Stimulated activated CD4-positive, alpha-beta T cell treated with anti-CD3 and anti-CD28 coated beads, TNF-alpha, amount 100 ng/mL, for 4 hours (primary cell): ENCODE results near the gene IGF1R.

Experiments used
- DNase-seq, 3 experiments: peaks; one replicate each; pipeline ENCODE4 v3.0.0-alpha.2; 2020; ENCODE audit warnings: low read depth in 3 of 3

The IGF1R gene

DNA sequence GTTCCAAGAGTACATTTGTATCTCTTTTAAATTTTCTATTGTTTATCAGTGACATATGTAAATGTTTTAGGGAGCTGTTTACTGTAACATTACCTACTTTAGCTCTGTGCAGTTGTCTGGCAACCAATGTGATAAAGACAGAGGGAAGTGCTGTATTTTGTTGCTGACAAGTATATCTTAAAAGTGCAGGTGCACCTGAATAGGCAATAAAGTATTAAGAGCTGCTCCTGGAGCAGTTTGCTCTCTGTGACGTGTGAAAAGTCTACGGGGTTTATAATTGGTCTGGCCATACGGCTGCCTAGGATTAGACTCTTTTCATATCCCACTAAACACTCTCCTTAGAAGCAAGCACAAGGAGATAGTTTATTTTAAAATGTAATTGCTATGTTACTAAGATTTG lies 178.3 kb downstream of the IGF1R start:
- DNase-seq, result no peak

DNA sequence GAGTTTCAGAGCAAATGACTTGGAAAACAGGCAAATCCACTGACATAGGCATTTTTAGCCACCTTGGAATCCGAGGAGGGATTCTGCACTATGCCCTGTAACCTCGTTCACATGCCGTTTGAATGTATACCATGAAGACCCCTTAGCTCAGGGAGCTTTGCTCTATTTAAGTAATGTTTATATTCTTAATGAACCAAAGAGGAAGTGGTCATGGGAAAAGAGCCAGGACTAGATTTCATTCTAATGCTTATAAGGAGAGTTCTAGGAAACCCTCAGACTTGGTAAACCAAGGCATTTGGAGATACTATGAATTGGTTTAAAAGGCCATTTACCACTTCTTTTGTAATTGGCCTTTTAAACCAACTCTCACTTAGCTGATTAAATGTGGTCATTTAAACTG lies 178.9 kb downstream of the IGF1R start:
- no peak for DNase-seq

- DNase-seq, result no peak
These were observed 181.8 kb downstream of the IGF1R start for GRCh38 chr15:98830034-98830634.

DNA sequence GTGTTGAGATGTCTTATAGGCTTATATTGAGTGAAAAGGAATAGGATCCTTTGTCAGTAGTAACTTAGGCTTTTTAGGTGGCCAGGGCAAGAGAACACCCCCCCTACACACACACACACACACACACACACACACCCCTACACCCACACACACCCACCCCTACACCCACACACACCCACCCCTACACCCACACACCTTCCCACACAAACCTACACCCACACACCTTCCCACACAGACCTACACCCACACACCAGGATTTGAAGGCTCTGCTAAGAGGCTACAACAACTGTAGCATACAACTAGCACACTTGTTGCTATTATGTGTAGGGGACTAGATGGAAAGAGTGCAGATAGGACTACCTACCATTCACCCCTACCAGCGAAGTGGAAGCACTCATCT lies 186.6 kb downstream of the IGF1R start:
- no peak for DNase-seq

GRCh38 chr15:98835876-98836275 lies 187.5 kb downstream of the IGF1R start:
- no peak for DNase-seq

GRCh38 chr15:98838387-98839259 lies 190.3 kb downstream of the IGF1R start:
- DNase-seq, result no peak

DNA sequence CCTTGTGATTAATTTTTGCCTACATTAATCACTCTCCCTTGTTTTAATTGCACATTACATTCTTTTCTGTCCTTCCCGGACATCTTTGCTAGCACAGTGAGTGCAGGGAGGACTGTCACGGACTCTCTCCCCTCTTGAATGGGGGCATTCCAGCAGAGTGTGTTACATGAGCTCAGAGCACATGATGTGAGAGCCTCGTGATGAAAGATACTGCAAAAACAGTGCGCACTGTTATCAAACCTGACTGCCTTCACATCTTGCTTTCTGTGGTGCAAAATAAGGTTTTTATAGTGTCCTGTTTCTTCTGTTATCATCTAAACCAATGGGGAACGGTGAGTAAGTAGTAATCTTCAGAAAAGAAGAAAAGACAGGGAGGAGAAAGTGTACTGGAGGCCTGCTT lies 191.7 kb downstream of the IGF1R start:
- no peak for DNase-seq

DNA sequence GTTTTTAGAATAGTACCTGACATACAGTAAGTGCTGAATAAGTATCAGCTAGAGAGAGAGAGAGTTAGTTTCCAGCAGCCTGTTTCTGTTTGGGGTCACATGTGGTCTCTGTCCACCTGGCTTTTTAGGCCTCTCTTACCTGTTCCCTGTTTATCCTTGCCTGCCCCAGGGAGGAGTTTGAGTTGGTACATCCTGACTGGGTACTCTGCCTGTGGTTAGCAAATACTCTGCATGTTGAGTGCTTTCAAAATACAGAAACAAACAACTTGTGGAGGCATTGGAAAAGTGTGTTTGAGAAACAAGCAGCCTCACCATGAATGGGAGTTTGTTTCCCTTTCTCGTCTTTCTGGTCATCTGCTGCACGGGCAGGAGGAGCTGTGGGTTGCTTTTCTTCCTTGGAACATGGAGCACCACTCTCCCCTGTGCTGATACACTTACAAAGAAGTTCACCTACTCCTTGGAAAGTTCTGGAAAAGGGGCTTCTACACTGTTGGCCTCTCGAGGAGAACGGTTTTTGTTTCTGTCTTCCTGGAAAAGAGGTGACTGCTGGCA lies 193.2 kb downstream of the IGF1R start:
- no peak for DNase-seq

DNA sequence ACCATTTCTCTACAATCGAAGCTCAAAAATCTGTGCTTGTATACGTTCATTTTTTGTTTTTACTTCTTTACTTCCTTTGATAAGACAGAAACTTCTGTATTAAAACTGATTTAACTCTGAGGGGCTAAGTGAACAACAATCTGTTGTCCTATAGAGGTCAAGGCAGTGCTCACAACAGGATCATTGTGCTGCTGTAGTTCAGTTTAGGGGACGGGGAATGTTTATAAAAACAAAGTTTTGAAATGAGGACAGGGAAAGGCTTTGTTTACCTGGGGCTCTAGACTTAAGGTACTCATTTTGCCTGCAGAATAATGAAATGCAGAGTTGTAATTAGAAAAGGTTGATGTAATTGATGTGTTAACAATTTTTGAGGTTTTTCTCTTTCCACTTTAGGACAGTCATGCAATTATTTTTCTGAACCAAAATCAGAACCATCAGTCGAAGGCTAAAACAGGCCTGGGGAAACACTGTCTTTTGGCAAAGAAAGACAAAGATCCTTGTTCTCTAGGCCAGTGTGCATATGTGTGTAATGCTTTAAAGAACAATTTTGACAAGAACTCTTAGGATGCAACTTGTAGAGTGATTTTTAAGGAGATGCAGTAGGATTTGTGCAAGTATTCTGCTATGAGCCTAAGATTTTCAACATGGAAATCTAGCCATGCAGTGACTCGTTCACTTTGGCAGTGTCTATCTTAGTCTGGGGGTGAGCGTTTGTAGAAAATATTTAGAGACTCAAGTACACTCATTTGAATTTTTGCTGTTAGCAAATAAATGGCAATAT lies 194.0 kb downstream of the IGF1R start:
- no peak for DNase-seq

DNA sequence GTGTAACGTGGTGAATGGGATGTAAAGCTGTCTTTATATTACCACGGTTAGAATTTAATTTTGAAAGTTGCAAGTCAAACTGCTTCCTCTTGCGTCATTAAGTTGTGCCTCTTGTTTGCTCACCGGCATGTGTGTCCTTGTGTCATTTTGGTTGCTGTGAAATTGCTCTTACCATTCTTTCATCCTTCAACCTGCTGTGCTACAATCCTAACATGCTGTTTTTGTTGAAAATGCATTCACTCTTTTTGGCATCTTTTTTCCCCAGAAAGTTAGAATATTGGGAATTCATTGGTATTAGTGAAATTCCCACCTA lies 194.6 kb downstream of the IGF1R start:
- no peak for DNase-seq

DNA sequence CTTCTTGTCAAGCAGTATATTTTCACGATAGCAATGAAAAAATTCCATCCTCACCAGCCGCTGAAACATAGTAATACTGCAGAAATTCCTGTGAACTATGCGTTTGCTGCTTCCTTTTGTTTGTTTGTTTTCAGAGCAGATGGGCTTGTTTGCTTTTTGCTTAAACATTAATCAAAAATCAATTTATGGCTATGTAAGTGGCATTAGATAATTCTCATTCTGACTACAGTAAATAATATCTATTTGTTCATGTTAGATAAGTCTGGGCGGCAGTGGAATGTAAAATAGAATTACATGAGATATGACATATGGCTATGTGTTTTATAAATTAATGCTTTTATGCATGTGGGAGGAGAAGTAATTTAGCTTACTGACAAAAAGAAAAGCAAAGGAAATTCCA lies 195.5 kb downstream of the IGF1R start:
- DNase-seq, result no peak

DNA sequence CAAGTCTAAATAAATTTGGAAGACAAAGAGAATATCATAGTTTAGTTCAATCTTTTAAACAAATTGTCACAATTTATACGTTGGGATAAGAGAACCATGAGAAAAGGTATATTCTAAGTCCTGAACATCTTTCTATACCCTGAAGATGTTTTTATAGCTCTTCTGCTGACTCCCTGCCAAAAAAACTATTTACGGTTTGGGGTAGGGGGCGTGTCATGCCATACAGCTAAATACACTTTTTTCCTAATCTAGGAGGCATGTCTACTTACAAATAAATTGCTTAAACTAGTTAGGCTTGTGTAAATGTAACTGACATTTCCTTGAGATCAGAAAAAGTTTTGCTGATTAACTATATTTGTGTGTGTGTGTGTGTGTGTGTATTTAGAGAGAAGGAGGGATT lies 195.9 kb downstream of the IGF1R start:
- DNase-seq, result no peak

DNA sequence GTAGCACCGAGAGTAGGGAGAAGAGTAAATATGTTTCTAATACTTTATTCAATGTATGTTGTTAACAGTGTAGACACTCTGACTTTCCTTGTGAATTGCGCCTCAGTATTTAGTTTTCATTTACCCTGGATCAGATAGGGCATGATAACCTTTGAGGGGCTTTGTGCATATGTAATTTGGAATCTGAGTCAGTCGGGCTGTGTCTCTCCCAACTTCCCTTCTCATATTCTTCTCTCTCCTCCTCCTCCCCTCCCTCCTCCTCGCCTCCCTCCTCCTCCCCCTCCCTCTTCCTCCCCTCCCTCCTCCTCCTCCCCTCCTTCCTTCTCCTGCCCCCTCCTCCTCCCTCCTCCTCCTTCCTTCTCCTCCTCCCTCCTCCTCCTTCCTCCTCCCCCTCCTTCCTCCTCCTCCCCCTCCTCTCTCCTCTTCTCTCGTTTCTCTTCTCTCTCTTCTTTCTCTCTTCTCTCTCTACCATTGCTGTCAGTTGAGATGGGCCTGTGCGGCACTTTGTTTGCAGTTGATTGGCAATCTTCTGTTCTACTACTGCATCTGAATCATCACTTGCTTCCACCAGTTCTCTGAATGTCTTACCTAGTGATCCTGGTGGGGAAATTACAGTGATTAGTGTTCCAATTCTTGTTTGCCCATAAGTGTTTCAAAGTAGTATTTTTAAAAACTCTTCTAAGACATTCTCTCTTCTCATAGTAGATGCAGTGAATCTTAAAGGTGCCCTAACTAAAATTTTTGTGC lies 197.0 kb downstream of the IGF1R start:
- no peak for DNase-seq

DNA sequence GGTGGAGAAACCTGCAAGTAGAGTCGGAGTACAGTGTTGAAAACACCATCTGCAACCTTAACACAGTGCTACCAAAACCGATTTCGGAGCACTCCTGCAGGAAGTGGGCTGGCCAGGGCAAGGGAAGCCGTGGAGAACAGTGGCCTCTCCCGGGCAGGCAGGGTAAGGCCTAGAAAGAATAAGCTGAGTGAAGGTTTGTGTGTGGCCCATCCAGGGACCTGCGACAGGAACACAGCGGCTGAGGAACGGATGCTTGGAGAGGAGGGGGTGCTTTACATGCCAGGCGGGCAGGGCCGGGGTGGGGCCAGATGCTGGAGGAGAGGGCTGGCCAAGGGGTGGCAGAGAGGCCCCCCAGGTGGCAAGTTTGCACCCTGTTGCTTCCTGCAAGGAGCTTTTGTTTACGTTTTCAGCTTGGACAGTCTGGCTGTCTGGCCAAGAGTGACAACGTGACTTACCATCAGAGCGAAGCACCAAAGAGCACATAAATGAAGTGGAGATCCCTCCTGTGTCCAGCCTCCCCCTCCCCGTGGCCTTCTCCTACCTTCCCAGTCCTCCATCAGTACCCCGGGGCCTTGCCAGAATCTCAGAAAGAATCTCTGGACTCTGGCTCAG lies 202.7 kb downstream of the IGF1R start:
- DNase-seq, result peak in 2 of 3 experiments; percentile 19 to 29

GRCh38 chr15:98853161-98853560 lies 204.8 kb downstream of the IGF1R start:
- DNase-seq, result peak in 2 of 3 experiments; percentile 8 to 35

DNA sequence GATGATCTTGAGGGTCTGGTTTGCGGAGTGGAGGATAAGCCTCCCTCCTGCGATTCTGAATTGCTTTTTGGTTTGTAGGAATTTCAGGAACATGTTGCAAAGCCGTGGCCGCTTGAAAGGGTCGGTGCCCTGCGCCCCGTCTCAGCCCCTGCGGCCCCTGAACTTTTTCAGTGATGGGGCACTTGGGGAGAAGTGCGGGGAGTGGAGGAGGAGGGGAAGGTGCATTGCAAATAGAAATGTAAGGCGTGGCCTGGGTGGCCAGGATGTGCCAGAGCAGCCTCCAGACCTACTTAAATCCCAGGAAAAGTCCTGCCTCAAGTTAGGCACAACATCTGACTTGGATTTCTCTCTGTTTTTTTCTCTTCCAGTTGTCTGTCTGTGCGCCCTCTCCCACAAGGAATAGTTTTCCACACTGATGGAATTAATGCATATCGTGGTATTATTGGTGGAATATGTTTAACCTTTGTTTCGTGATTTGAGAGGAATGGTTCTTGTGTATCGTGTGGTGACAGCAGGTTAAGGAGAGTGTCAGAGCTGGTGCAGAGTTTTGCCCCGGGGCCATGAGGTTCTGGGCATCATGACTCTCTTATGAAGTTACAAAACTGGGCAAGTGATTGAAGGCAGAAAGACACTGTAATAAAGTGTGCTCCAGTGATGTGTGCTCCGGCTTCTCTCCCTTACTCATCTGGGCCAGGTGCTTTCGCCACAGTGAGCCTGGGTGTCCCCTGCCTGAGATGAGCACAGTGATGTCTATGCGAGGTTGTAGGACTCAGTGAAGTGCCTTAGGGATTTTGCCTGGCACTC lies 205.5 kb downstream of the IGF1R start:
- no peak for DNase-seq

GRCh38 chr15:98854496-98854895 lies 206.2 kb downstream of the IGF1R start:
- DNase-seq, result no peak

GRCh38 chr15:98855067-98855814 lies 206.9 kb downstream of the IGF1R start:
- DNase-seq, result no peak

DNA sequence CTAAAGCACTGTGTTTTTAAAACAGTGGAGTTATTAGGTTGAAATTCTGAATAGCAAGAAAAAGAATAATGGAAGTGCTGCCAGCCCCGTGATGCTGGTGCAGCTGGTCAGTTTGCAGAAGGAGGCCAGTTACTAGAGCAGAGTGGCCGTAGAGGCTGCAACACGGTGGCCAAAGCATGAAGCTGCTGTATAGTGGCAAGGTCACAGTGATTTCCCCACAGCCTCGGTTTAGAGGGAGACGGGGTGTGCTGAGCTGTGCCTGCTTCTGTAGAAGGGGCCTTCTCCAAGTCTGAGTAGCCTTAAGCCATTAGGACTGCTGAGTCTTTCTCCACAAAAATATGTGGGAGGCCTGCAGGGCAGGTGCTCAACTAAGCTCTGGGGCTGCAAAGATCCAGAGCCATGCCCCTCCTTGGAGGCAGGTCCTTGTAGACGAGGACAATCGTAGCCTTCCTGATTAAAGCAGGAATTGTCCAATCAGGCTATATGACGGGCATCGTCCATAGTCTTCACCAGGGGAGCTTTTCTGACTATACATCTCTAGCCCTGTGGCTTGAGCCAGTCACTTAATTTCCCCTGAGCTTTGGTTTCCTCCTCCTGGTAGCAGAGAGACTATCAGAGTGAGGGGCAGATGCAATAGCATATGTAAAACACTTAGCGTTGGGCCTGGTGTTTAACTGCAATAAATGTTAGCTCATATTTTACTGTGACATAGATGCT lies 207.6 kb downstream of the IGF1R start:
- no peak for DNase-seq
